Gastrocnemius medialis (tissue), 4 donors: ENCODE data around the gene SCGB1C2. TPM values are rescaled to one million over a fixed set of nuclear protein-coding genes. Genes with fewer than 3 reads are reported as not detected.
A peak's percentile ranks its signal among the peaks of the same experiment; 100 is the strongest.

ENCODE experiments used
- ATAC-seq, 2 donors: fragments of 150-250 bp; one replicate each; pipeline ENCODE4 v1.9.1; 2016
- DNase-seq, 2 donors: peaks; one replicate each; pipeline ENCODE4 v3.0.0-alpha.2; 2019
- H3K27ac ChIP-seq, 4 donors: fragments of 200-600 bp; sonication (generic); 1 replicate in 1 of 4; 2 replicates in 3 of 4; pipeline ENCODE4 v1.5.1; 2016 to 2018; ENCODE audit warnings: mild to moderate bottlenecking in 2 of 4, moderate library complexity in 1 of 4
- H3K27me3 ChIP-seq, 3 donors: fragments of 200-600 bp; sonication (generic) in 2 of 3; 1 replicate in 1 of 3; 2 replicates in 2 of 3; pipeline versions ENCODE4 v1.5.1 to v1.6.0; 2016 to 2019; ENCODE audit warnings: mild to moderate bottlenecking in 1 of 3, moderate library complexity in 1 of 3
- H3K36me3 ChIP-seq, 2 donors: fragments of 200-600 bp; sonication (generic) in 1 of 2; one replicate each; pipeline ENCODE4 v1.5.1; 2017 to 2018
- H3K4me1 ChIP-seq, 2 donors: fragments of 200-600 bp; sonication (generic) in 1 of 2; one replicate each; pipeline ENCODE4 v1.5.1; 2016 to 2017; ENCODE audit warnings: mild to moderate bottlenecking in 2 of 2
- H3K4me3 ChIP-seq, 4 donors: fragments of 200-600 bp; sonication (generic) in 3 of 4; 1 replicate in 1 of 4; 2 replicates in 3 of 4; pipeline ENCODE4 v1.5.1; 2016 to 2019; ENCODE audit warnings: mild to moderate bottlenecking in 2 of 4
- H3K9me3 ChIP-seq, 3 donors: fragments of 200-600 bp; sonication (generic) in 2 of 3; 1 replicate in 1 of 3; 2 replicates in 2 of 3; pipeline ENCODE4 v1.5.1; 2016 to 2019
- CTCF ChIP-seq, 5 experiments: fragments of 450-650 bp in 3 of 5; fragments of 200-600 bp in 2 of 5; sonication (generic) in 2 of 5; IDR thresholded peaks in 4 of 5; conservative IDR thresholded peaks in 1 of 5; 1 replicate in 4 of 5; 2 replicates in 1 of 5; pipeline ENCODE4 v1.5.1; 2016 to 2019; ENCODE audit warnings: antibody characterized with exemption in 5 of 5, mild to moderate bottlenecking in 3 of 5, moderate library complexity in 3 of 5
- POLR2A ChIP-seq, 2 donors: fragments of 450-650 bp; IDR thresholded peaks; one replicate each; pipeline ENCODE4 v1.6.1; 2017; ENCODE audit warnings: antibody characterized with exemption in 2 of 2, mild to moderate bottlenecking in 2 of 2, moderate library complexity in 2 of 2
- in situ Hi-C, 4 donors: fragments of 200-750 bp; cut with MboI; loops; one replicate each; pipeline versions ENCODE4 v1.15.0 to v1.8.0; 2017; ENCODE audit warnings: low sequenced_read_pairs in 4 of 4
- intact Hi-C: fragments of 100-400 bp; cut with DNase I; formaldehyde crosslinking; loops from one replicate; pipeline ENCODE4 v1.15.1; 2023; ENCODE audit warnings: low total_unique reads
- total RNA-seq, 4 donors: library from RNA; depleted of rRNA; stranded (reverse); fragments of >200 nt; gene quantifications; one replicate each; pipeline versions ENCODE4 v1.1.0 to v1.2.3, GENCODE V29; 2016

SCGB1C2 gene
- total RNA-seq, 4 donors from 2014 or later: not detected

GRCh38 chr17:143785-144281 is 6.5 kb downstream of the SCGB1C2 start:
- no peaks in the 10 kb centered on the region for H3K4me1 ChIP-seq
- H3K27ac ChIP-seq: peak overlapping the region in 2 of 4 donors; percentile 34 to 36
- intact Hi-C loops: loop anchor here (2.0 to 5.0 kb wide), 2 partner anchors 243 to 913 kb away; no protein-coding TSS in a partner anchor
- H3K27me3 ChIP-seq: no peaks in the 10 kb centered on the region
- in situ Hi-C loops: no loop called here
- peak; percentile 74 to 75 for ATAC-seq
- peak; percentile 51 to 70 for DNase-seq
- H3K9me3 ChIP-seq: no peaks in the 10 kb centered on the region
- peak overlapping the region in 2 of 4 donors; percentile 15 to 21 for H3K4me3 ChIP-seq
- TF ChIP-seq CTCF (IDR thresholded peaks at IDR 0.05 in 4 of 5, conservative IDR thresholded peaks at IDR 0.05 in 1 of 5): peak; percentile 81 to 97 (median 89)
- no peak for TF ChIP-seq POLR2A (IDR thresholded peaks at IDR 0.05)
- H3K36me3 ChIP-seq: no peaks in the 10 kb centered on the region

- Histone ChIP-seq H3K9me3 (no peaks in the 10 kb centered on the region), H3K27ac (peak overlapping the region in 2 of 4 donors; percentile 34 to 36), H3K36me3 (no peaks in the 10 kb centered on the region), H3K4me3 (no peak overlapping the region), H3K4me1 (no peaks in the 10 kb centered on the region), H3K27me3 (no peaks in the 10 kb centered on the region)
- intact Hi-C loops: loop anchor here (2.0 to 5.0 kb wide), 4 partner anchors 242 to 912 kb away; partner anchors contain the start of gene GEMIN4
- DNase-seq: no peak
- in situ Hi-C loops: no loop called here
- no peak for TF ChIP-seq CTCF (IDR thresholded peaks at IDR 0.05 in 4 of 5, conservative IDR thresholded peaks at IDR 0.05 in 1 of 5)
- TF ChIP-seq POLR2A (IDR thresholded peaks at IDR 0.05): no peak
- ATAC-seq: no peak
Observed at GRCh38 chr17:144936-145670, 7.7 kb downstream of the SCGB1C2 start.

GRCh38 chr17:145671-146541 is 8.5 kb downstream of the SCGB1C2 start:
- H3K36me3 ChIP-seq: no peaks in the 10 kb centered on the region
- intact Hi-C loops (loop anchor here (2.0 to 5.0 kb wide), 3 partner anchors 261 to 911 kb away; partner anchors contain the start of gene GEMIN4), in situ Hi-C loops (no loop called here)
- no peaks in the 10 kb centered on the region for H3K27me3 ChIP-seq
- no peak overlapping the region for H3K4me3 ChIP-seq
- no peak for TF ChIP-seq CTCF (IDR thresholded peaks at IDR 0.05 in 4 of 5, conservative IDR thresholded peaks at IDR 0.05 in 1 of 5)
- no peak for TF ChIP-seq POLR2A (IDR thresholded peaks at IDR 0.05)
- H3K4me1 ChIP-seq: no peaks in the 10 kb centered on the region
- H3K27ac ChIP-seq: peak overlapping the region in 2 of 4 donors; percentile 34 to 36
- no peaks in the 10 kb centered on the region for H3K9me3 ChIP-seq
- ATAC-seq: no peak
- DNase-seq: no peak

- H3K4me3 ChIP-seq: no peak overlapping the region
- TF ChIP-seq CTCF (IDR thresholded peaks at IDR 0.05 in 4 of 5, conservative IDR thresholded peaks at IDR 0.05 in 1 of 5) (no peak), POLR2A (IDR thresholded peaks at IDR 0.05) (no peak)
- H3K4me1 ChIP-seq: no peaks in the 10 kb centered on the region
- no peaks in the 10 kb centered on the region for H3K9me3 ChIP-seq
- ATAC-seq (no peak), DNase-seq (no peak)
- in situ Hi-C loops (no loop called here), intact Hi-C loops (loop anchor here (5.0 kb wide), 2 partner anchors 261 to 606 kb away; partner anchors contain the start of gene GEMIN4)
- no peak overlapping the region for H3K27ac ChIP-seq
- H3K36me3 ChIP-seq: no peaks in the 10 kb centered on the region
- H3K27me3 ChIP-seq: no peaks in the 10 kb centered on the region
Observed at GRCh38 chr17:146546-146945, 9.2 kb downstream of the SCGB1C2 start.
